Measurements from ENCODE around the gene C21orf58.

GRCh38 chr21:46295996-46296752, 27.5 kb downstream of the C21orf58 start:
- no peak for TF ChIP-seq POLR2A (IDR thresholded peaks at IDR 0.05)
- TF ChIP-seq, protein P1, sequence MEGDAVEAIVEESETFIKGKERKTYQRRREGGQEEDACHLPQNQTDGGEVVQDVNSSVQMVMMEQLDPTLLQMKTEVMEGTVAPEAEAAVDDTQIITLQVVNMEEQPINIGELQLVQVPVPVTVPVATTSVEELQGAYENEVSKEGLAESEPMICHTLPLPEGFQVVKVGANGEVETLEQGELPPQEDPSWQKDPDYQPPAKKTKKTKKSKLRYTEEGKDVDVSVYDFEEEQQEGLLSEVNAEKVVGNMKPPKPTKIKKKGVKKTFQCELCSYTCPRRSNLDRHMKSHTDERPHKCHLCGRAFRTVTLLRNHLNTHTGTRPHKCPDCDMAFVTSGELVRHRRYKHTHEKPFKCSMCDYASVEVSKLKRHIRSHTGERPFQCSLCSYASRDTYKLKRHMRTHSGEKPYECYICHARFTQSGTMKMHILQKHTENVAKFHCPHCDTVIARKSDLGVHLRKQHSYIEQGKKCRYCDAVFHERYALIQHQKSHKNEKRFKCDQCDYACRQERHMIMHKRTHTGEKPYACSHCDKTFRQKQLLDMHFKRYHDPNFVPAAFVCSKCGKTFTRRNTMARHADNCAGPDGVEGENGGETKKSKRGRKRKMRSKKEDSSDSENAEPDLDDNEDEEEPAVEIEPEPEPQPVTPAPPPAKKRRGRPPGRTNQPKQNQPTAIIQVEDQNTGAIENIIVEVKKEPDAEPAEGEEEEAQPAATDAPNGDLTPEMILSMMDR (IDR thresholded peaks at IDR 0.05): no peak
